HCT116 (cell line): ENCODE results near the gene NFIX. TPM values are rescaled to one million over a fixed set of nuclear protein-coding genes. Genes with fewer than 3 reads are reported as not detected.

Experiments used
- ATAC-seq: fragments of 200-7000 bp; cut with Tn5 transposase; 2 replicates; pipeline ENCODE4 v1.9.1; 2020; ENCODE audit warnings: mild to moderate bottlenecking, moderate library complexity
- BruUV-seq: library from RNA; stranded (reverse); fragments of 400-500 nt; replicated peaks from 2 replicates; lab custom pipeline; 2021; lab: Mats Ljungman, UMichigan
- CTCF ChIA-PET: fragments of 300-600 bp; sonication (Branson Sonifier 250); formaldehyde crosslinking; loops from one replicate; lab custom pipeline; 2021; ENCODE audit warnings: antibody characterized with exemption; lab: Charles Lee
- POLR2A ChIA-PET: fragments of 300-600, 350-600 bp; sonication (Branson Sonifier 250); formaldehyde crosslinking; loops from one replicate; lab custom pipeline; 2021; ENCODE audit warnings: antibody characterized with exemption; lab: Charles Lee
- RAD21 ChIA-PET, 2 experiments: fragments of 300-600 bp; sonication (Branson Sonifier 250); formaldehyde crosslinking; loops; one replicate each; lab custom pipeline; 2023; ENCODE audit warnings: low total read pairs in 2 of 2; ENCODE audit not compliant: uncharacterized antibody in 2 of 2, unreplicated experiment in 2 of 2, low non-redundant PET in 1 of 2; lab: Charles Lee
- DNase-seq: peaks from one replicate; pipeline ENCODE4 v3.0.0-alpha.2; 2010; ENCODE audit warnings: low read depth, low spot score
- H2AFZ ChIP-seq: fragments of 200-600 bp; shearing (Covaris generic), sonication (generic); 2 replicates; pipeline ENCODE4 v1.6.1; 2017; ENCODE audit warnings: low read depth, mixed run types, mixed read lengths, antibody characterized with exemption, low read length; ENCODE audit not compliant: poor library complexity, severe bottlenecking
- H3K27ac ChIP-seq: 2 replicates; pipeline ENCODE4 v1.5.1; 2012; ENCODE audit warnings: low read depth, low read length
- H3K27me3 ChIP-seq: fragments of 200-600 bp; sonication (generic); 2 replicates; pipeline ENCODE4 v1.6.1; 2016; ENCODE audit warnings: mixed run types, low read length, mixed read lengths; ENCODE audit not compliant: insufficient read depth
- H3K36me3 ChIP-seq, 2 experiments: fragments of 200-500 bp in 1 of 2; fragments of 200-600 bp in 1 of 2; sonication (Bioruptor generic) in 1 of 2; sonication (generic) in 1 of 2; 2 replicates each; pipeline versions ENCODE4 v1.5.1 to v1.6.1; 2014 to 2016; ENCODE audit warnings: low read length in 2 of 2, inconsistent platforms in 1 of 2, mixed read lengths in 1 of 2, mixed run types in 1 of 2; ENCODE audit not compliant: insufficient read depth in 2 of 2, control insufficient read depth in 1 of 2
- H3K4me1 ChIP-seq, 2 experiments: fragments of 200-600 bp in 1 of 2; sonication (generic) in 1 of 2; 2 replicates each; pipeline versions ENCODE4 v1.5.1 to v1.6.1; 2012 to 2017; ENCODE audit warnings: low read length in 2 of 2, inconsistent platforms in 1 of 2, mild to moderate bottlenecking in 1 of 2, mixed read lengths in 1 of 2, mixed run types in 1 of 2, moderate library complexity in 1 of 2; ENCODE audit not compliant: insufficient read depth in 2 of 2, control insufficient read depth in 1 of 2
- H3K4me2 ChIP-seq: fragments of 200-600 bp; sonication (generic); 2 replicates; pipeline ENCODE4 v1.6.1; 2017; ENCODE audit warnings: mixed run types, low read length, mixed read lengths
- H3K4me3 ChIP-seq, 2 experiments: fragments of 200-600 bp in 1 of 2; sonication (generic) in 1 of 2; replicated peaks in 1 of 2; 2 replicates each; pipeline ENCODE4 v1.5.1; 2011 to 2016; ENCODE audit warnings: low read length in 2 of 2, control low read depth in 1 of 2, low read depth in 1 of 2, mild to moderate bottlenecking in 1 of 2, mixed read lengths in 1 of 2, mixed run types in 1 of 2
- H3K79me2 ChIP-seq: fragments of 200-600 bp; sonication (generic); 2 replicates; pipeline ENCODE4 v1.6.1; 2017; ENCODE audit warnings: mild to moderate bottlenecking, mixed run types, low read length, moderate library complexity, mixed read lengths; ENCODE audit not compliant: insufficient read depth
- H3K9ac ChIP-seq: fragments of 200-600 bp; sonication (generic); 2 replicates; pipeline ENCODE4 v1.6.1; 2016; ENCODE audit warnings: low read length, mixed read lengths
- H3K9me2 ChIP-seq: fragments of 200-600 bp; sonication (generic), shearing (Covaris generic); 2 replicates; pipeline ENCODE4 v1.6.1; 2017; ENCODE audit warnings: mixed run types, mild to moderate bottlenecking, moderate library complexity; ENCODE audit not compliant: insufficient read depth
- H3K9me3 ChIP-seq, 2 experiments: fragments of 200-500 bp in 1 of 2; fragments of 200-600 bp in 1 of 2; sonication (Bioruptor generic) in 1 of 2; sonication (generic) in 1 of 2; 2 replicates each; pipeline ENCODE4 v1.6.1; 2014 to 2017; ENCODE audit warnings: low read length in 2 of 2, mixed read lengths in 2 of 2, inconsistent platforms in 1 of 2, low read depth in 1 of 2, mild to moderate bottlenecking in 1 of 2, mixed run types in 1 of 2, moderate library complexity in 1 of 2; ENCODE audit not compliant: control insufficient read depth in 1 of 2, insufficient read depth in 1 of 2
- H4K20me1 ChIP-seq: fragments of 200-600 bp; sonication (generic), shearing (Covaris generic); 2 replicates; pipeline ENCODE4 v1.6.1; 2017; ENCODE audit warnings: mixed run types, mild to moderate bottlenecking, moderate library complexity; ENCODE audit not compliant: insufficient read depth
- CEBPB ChIP-seq: IDR thresholded peaks from 2 replicates; pipeline ENCODE4 v1.6.1; 2012; ENCODE audit warnings: low read depth
- EZH2phosphoT487 ChIP-seq: fragments of 200-600 bp; IDR thresholded peaks from 2 replicates; pipeline ENCODE4 v1.6.1; 2018; ENCODE audit warnings: antibody characterized with exemption, borderline replicate concordance
- POLR2A ChIP-seq: IDR thresholded peaks from 2 replicates; pipeline ENCODE4 v1.7.0; 2011; ENCODE audit warnings: borderline replicate concordance; ENCODE audit not compliant: insufficient read depth, insufficient read length; ENCODE audit errors: extremely low read depth
- POLR2AphosphoS5 ChIP-seq: IDR thresholded peaks from 2 replicates; pipeline ENCODE4 v1.6.1; 2011; ENCODE audit warnings: mild to moderate bottlenecking, low read depth, low read length, moderate library complexity
- RAD21 ChIP-seq: IDR thresholded peaks from 2 replicates; pipeline ENCODE4 v1.6.1; 2012; ENCODE audit warnings: low read depth, mild to moderate bottlenecking
- SP1 ChIP-seq: IDR thresholded peaks from 2 replicates; pipeline ENCODE4 v1.6.1; 2012; ENCODE audit warnings: low read depth
- YY1 ChIP-seq: IDR thresholded peaks from 2 replicates; pipeline ENCODE4 v1.6.1; 2011; ENCODE audit warnings: low read length, low read depth, moderate library complexity, mild to moderate bottlenecking; ENCODE audit not compliant: insufficient replicate concordance; ENCODE audit errors: extremely low read depth
- ZFX ChIP-seq: fragments of 450-650 bp; IDR thresholded peaks from 2 replicates; pipeline ENCODE4 v1.6.1; 2017
- ZNF274 ChIP-seq: fragments of 200-500 bp; sonication (Bioruptor generic); IDR thresholded peaks from 2 replicates; pipeline ENCODE4 v1.6.1; 2014; ENCODE audit warnings: mild to moderate bottlenecking, low read depth, low read length, inconsistent platforms
- intact Hi-C: fragments of 100-400 bp; cut with micrococcal nuclease; formaldehyde crosslinking; loops from 2 replicates; pipeline ENCODE4 v1.10.0; 2022
- total RNA-seq: library from RNA; stranded (reverse); gene quantifications from one replicate; pipeline ENCODE4 v1.2.1, GENCODE V29; 2021; ENCODE audit not compliant: unreplicated experiment
- TF ChIP-seq, protein P1 (sequence below): IDR thresholded peaks from 2 replicates; pipeline ENCODE4 v1.6.1; 2012
- TF ChIP-seq, protein P2 (sequence below): IDR thresholded peaks from 2 replicates; pipeline ENCODE4 v1.6.1; 2012; ENCODE audit warnings: low read depth

NFIX gene
- total RNA-seq, 1 experiment from 2014 or later: 34.8 TPM

DNA sequence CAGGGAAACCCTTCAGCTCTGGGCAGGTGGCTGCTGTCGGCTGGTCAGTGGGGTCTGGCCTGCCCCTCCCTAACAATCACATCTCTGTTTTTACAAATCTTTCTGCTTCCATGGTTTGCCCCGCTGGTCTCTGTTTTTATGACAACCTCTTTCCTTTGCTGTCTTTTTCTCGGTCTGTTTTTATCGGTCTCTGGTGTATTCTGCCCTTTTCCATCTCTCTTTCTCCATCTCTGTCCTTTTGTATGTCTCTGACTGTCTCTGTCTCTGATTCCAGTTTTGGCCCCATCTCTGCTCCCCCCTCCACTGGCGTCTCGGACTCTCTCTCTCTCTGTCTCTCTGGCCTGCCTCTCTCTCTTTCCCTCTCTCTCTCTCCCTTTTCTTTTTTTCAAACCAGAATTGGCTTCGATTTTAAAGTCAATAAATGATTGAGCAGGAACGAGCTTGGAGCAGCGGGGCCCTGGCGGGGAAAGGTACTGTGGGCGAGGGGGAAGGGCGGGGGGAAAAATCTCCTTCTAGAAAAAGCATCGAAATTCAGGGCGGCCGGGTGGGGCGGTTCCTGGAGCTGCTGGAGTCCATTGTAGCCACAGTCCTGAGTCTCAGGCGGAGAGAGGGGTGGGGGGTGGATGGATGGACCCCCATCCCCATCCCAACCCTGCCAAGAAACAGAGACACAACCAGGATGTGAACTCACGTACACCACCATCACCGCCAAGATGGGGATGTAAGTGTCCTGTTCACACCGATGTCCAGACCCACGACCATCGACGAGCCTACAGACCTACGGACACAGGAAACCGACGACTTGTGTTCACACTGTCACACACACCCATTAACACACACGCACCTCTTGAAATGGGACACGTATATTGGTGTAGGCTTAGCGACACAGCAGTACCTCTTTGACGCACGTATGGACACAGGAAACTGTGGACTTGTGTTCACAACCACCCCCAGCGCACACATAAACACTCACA, 3.0 kb downstream of the NFIX start:
- TF ChIP-seq SP1 (no peak), YY1 (no peak), ZFX (no peak), POLR2AphosphoS5 (no peak), EZH2phosphoT487 (no peak)
- TF ChIP-seq, protein P1, sequence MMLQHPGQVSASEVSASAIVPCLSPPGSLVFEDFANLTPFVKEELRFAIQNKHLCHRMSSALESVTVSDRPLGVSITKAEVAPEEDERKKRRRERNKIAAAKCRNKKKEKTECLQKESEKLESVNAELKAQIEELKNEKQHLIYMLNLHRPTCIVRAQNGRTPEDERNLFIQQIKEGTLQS: no peak
- ChIA-PET CTCF (no interaction called here), POLR2A (no interaction called here), RAD21 (no interaction called here)
- Histone ChIP-seq H3K4me1 (peaks cover 5 to 17% of the 10 kb centered on the region in 2 experiments; a peak in 3 of 4 replicates), H3K9me2 (no peaks in the 10 kb centered on the region), H3K36me3 (peaks cover 0 to 5% of the 10 kb centered on the region in 2 experiments; a peak in 1 of 4 replicates), H4K20me1 (no peaks in the 10 kb centered on the region), H3K79me2 (peaks cover 17% of the 10 kb centered on the region; the same call in 1 of the 2 replicates), H3K4me2 (no peak overlapping the region), H3K27ac (no peak overlapping the region), H2AFZ (no peak overlapping the region), H3K4me3 (no peak overlapping the region), H3K9me3 (no peaks in the 10 kb centered on the region), H3K9ac (no peak overlapping the region), H3K27me3 (no peaks in the 10 kb centered on the region)
- BruUV-seq: TSS peak; percentile 44
- DNase-seq (no peak), ATAC-seq (no peak)
- intact Hi-C loops: no loop called here

DNA sequence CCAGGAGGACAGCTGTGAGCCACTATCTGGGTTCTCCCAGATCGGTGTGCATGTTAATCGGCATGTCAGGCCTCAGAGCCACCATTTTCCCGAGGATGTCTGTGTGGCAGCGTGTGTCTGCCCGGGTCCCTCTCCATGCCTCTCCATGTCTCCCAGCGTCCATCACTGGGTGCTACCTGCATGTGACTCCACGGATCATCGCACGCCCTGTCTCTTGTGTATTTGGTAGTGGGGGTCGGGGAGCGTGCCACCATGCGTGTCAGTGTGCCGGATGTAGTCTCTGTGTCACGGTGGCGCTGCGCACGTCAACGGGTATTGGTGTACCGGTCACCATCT, 5.9 kb downstream of the NFIX start:
- intact Hi-C loops: no loop called here
- BruUV-seq: no TSS peak
- H2AFZ ChIP-seq: no peak overlapping the region
- peaks cover 0 to 5% of the 10 kb centered on the region in 2 experiments; a peak in 1 of 4 replicates for H3K36me3 ChIP-seq
- H3K79me2 ChIP-seq: peaks cover 17% of the 10 kb centered on the region; the same call in 1 of the 2 replicates
- H3K9me3 ChIP-seq: no peaks in the 10 kb centered on the region
- H3K4me1 ChIP-seq: peaks cover 3 to 9% of the 10 kb centered on the region in 2 experiments; a peak in 3 of 4 replicates
- no peaks in the 10 kb centered on the region for H3K9me2 ChIP-seq
- no peaks in the 10 kb centered on the region for H3K27me3 ChIP-seq
- ChIA-PET RAD21 (no interaction called here), POLR2A (no interaction called here), CTCF (no interaction called here)
- no peak overlapping the region for H3K27ac ChIP-seq
- no peak overlapping the region for H3K9ac ChIP-seq
- no peak overlapping the region for H3K4me3 ChIP-seq
- no peak overlapping the region for H3K4me2 ChIP-seq
- no peaks in the 10 kb centered on the region for H4K20me1 ChIP-seq
- ATAC-seq (no peak), DNase-seq (no peak)
- TF ChIP-seq POLR2A: no peak
- no peak for TF ChIP-seq RAD21
- TF ChIP-seq, protein P2, sequence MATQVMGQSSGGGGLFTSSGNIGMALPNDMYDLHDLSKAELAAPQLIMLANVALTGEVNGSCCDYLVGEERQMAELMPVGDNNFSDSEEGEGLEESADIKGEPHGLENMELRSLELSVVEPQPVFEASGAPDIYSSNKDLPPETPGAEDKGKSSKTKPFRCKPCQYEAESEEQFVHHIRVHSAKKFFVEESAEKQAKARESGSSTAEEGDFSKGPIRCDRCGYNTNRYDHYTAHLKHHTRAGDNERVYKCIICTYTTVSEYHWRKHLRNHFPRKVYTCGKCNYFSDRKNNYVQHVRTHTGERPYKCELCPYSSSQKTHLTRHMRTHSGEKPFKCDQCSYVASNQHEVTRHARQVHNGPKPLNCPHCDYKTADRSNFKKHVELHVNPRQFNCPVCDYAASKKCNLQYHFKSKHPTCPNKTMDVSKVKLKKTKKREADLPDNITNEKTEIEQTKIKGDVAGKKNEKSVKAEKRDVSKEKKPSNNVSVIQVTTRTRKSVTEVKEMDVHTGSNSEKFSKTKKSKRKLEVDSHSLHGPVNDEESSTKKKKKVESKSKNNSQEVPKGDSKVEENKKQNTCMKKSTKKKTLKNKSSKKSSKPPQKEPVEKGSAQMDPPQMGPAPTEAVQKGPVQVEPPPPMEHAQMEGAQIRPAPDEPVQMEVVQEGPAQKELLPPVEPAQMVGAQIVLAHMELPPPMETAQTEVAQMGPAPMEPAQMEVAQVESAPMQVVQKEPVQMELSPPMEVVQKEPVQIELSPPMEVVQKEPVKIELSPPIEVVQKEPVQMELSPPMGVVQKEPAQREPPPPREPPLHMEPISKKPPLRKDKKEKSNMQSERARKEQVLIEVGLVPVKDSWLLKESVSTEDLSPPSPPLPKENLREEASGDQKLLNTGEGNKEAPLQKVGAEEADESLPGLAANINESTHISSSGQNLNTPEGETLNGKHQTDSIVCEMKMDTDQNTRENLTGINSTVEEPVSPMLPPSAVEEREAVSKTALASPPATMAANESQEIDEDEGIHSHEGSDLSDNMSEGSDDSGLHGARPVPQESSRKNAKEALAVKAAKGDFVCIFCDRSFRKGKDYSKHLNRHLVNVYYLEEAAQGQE: no peak
- TF ChIP-seq CEBPB: no peak
- no peak for TF ChIP-seq ZNF274
